Adipocyte (in vitro differentiated cells): ENCODE measurements around the gene PKNOX2.

Experiments
- DNase-seq: peaks from one replicate; pipeline ENCODE4 v3.0.0-alpha.2; 2015; ENCODE audit warnings: low read depth
- H3K27me3 ChIP-seq: replicated peaks from 2 replicates; pipeline ENCODE4 v1.7.0; 2013; ENCODE audit warnings: mild to moderate bottlenecking, low read length, moderate library complexity; ENCODE audit not compliant: control insufficient read depth, insufficient read depth
- H3K36me3 ChIP-seq: 2 replicates; pipeline ENCODE4 v1.7.0; 2013; ENCODE audit warnings: low read length, mild to moderate bottlenecking, moderate library complexity; ENCODE audit not compliant: control insufficient read depth, insufficient read depth, severe bottlenecking
- H3K4me1 ChIP-seq: 2 replicates; pipeline ENCODE4 v1.7.0; 2013; ENCODE audit warnings: mild to moderate bottlenecking, low read length, moderate library complexity; ENCODE audit not compliant: control insufficient read depth, insufficient read depth
- H3K4me3 ChIP-seq: 2 replicates; pipeline ENCODE4 v1.7.0; 2013; ENCODE audit warnings: mild to moderate bottlenecking, low read length, moderate library complexity
- H3K9ac ChIP-seq: 2 replicates; pipeline ENCODE4 v1.7.0; 2013; ENCODE audit warnings: mild to moderate bottlenecking, low read length, moderate library complexity
- H3K9me3 ChIP-seq: 2 replicates; pipeline ENCODE4 v1.7.0; 2013; ENCODE audit warnings: mild to moderate bottlenecking, low read length, moderate library complexity; ENCODE audit not compliant: control insufficient read depth

The PKNOX2 gene

DNA sequence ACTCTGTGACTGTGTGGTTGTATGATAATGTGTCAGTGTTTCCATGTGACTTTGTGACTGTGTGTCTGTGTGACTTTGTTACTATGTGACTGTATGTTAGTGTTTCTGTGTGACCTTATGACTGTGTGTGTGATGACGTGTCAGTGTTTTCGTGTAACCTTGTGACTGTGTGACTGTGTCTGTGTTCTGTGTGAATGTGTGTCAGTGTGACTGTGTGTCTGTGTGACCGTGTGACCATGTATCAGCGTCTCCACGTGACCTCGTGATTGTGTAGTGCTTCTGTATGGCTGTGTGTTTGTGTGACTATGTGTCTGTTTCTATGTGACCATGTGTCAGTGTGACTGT, 9.5 kb upstream of the PKNOX2 start:
- Histone ChIP-seq H3K27me3 (peaks cover 41% of the 10 kb centered on the region), H3K4me1 (no peaks in the 10 kb centered on the region), H3K9me3 (no peaks in the 10 kb centered on the region), H3K4me3 (no peak overlapping the region), H3K9ac (no peak overlapping the region), H3K36me3 (no peaks in the 10 kb centered on the region)
- no peak for DNase-seq

DNA sequence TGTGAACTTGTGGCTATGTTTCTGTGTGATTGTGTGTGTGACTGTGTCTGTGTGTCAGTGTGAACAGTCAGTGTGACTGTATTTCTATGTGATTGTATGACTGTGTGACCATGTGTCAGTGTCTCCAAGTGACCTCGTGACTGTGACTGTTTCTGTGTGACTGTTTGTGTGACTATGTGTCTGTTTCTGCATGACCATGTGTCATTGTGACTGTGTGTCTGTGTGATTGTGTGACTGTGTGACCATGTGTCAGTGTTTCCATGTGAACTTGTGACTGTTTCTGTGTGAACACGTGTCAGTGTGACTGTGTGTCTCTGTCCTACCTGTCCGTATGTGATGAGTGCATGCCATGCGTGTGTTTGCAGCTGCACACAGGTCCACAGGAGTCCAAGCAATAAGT, 8.8 kb upstream of the PKNOX2 start:
- no peak for DNase-seq
- H3K36me3 ChIP-seq, result no peaks in the 10 kb centered on the region
- H3K4me3 ChIP-seq, result no peak overlapping the region
- H3K9ac ChIP-seq, result no peak overlapping the region
- H3K9me3 ChIP-seq, result no peaks in the 10 kb centered on the region
- no peaks in the 10 kb centered on the region for H3K4me1 ChIP-seq
- peaks cover 41% of the 10 kb centered on the region for H3K27me3 ChIP-seq

DNA sequence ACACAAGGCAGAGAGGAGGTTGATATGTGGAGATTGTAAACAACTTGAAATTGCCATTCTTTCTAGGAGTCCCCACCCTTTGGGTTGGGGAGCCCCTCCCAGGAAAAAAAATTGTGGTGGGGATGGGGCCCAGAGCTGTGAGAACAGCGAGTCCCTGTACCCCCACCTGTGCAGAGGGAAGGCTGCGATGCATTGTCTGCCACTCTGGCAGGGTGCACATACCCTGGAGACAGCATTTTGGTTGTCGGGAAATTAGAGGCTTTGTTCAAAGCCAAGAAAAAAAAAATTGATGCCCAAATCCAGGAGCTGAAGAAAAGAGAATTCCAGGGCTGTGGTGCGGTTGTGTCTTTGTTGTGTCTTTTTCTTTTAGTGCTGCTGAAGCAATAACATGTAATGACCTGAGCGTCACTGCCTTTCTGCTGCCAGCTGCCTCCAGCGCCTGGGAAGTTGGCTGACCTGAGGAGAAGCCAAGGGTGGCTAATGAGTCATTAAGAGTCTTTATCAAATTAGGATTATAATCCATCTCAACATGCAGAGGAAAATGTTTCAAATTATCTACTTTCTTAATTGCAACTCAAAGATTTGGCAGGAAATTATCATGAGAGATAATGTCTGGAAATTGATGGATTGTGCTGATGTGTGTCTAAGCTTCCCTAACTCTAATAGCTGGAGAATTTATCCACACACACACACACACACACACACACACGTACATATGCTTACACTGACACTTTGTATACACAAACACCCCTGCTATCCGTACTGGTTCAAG, 8.0 kb upstream of the PKNOX2 start:
- Histone ChIP-seq H3K27me3 (peaks cover 41% of the 10 kb centered on the region), H3K4me1 (no peaks in the 10 kb centered on the region), H3K36me3 (no peaks in the 10 kb centered on the region), H3K9ac (no peak overlapping the region), H3K4me3 (no peak overlapping the region), H3K9me3 (no peaks in the 10 kb centered on the region)
- no peak for DNase-seq

DNA sequence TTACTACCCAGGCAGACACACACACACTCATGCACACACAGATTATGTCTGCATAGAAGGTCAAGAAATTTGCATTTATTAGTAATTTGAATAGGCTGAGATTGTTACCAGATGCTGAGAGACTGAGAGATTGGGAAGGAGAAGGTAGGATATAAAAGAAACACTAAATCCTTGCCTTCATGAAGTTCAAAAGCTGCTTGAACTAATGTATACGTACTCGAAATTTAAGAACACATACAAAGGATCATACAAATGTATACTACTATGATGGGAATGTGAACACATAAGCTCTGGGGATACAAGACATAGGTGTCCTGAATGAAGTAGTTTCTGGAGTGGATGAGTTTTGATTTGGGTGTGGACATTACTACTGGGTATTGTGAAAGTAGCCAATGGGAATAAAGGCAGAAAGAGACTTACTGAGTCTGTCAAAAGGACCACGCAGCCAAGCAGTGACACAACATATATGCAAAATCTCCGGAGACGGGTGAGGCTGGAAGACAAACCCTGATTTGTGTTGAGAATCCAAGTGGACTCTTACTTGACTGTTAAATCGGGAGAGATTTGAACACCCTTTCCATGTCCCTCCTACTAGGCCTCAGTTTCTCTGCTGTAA, 7.3 kb upstream of the PKNOX2 start:
- Histone ChIP-seq H3K9me3 (no peaks in the 10 kb centered on the region), H3K4me3 (no peak overlapping the region), H3K27me3 (peaks cover 45% of the 10 kb centered on the region), H3K4me1 (no peaks in the 10 kb centered on the region), H3K36me3 (no peaks in the 10 kb centered on the region), H3K9ac (no peak overlapping the region)
- DNase-seq, result no peak

DNA sequence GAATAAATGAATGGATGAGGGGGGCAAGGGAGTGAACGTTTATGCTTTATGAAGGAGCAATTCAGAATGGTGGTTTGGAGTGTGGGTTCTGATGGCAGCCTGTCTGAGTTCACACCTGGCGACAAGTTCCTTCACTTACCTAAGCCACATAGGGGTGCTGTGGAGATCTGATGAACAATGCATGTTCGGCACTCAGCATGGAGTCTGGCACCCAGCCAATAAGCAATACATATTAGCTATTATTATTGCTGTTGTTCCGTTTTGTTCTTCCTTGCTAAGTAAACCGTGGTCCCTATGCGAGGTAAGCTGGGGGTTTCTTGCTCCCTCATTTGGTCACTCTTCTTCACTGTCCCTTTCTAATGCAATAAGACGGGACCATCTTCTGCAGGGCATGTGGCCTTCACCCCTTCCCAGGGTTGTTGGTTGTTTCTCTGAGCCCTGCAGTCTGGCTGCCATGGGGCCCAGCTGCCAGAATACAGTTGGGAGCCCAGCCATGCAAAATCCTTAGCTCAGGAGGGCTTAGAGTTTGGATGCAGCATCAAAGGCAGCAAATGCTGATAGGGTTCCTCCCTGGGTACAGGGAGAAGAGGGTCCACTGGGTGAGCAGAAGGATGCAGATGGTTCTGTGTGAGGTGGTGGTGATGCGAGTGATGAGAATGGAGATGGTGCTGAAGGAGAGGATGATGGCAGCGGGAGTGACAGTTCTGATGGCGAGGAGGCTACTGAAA, 6.4 kb upstream of the PKNOX2 start:
- no peaks in the 10 kb centered on the region for H3K4me1 ChIP-seq
- no peak overlapping the region for H3K4me3 ChIP-seq
- DNase-seq, result no peak
- no peak overlapping the region for H3K9ac ChIP-seq
- no peaks in the 10 kb centered on the region for H3K36me3 ChIP-seq
- peaks cover 45% of the 10 kb centered on the region for H3K27me3 ChIP-seq
- no peaks in the 10 kb centered on the region for H3K9me3 ChIP-seq

DNA sequence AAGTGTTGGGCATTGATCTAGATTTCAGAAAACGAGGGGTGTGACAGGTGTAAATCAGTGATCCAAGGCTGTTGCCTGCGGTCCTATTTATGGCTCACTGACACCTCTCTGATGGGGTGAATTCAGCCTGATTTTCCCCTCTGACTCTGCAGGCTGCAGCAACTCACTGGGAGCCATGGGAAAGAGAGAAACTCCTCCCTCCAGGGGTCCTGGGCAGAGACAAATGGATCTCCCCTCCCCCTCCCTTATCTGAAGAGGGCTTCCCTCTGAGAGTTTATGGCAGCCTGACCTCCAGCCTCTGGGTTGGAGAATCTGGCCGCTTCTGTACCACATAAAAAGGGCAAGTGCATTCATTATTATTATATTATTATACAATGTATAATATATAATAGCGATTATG, 1.8 kb upstream of the PKNOX2 start:
- Histone ChIP-seq H3K4me3 (no peak overlapping the region), H3K36me3 (no peaks in the 10 kb centered on the region), H3K9me3 (no peaks in the 10 kb centered on the region), H3K4me1 (peaks cover 27% of the 10 kb centered on the region), H3K27me3 (peaks cover 14% of the 10 kb centered on the region), H3K9ac (no peak overlapping the region)
- DNase-seq, result no peak

DNA sequence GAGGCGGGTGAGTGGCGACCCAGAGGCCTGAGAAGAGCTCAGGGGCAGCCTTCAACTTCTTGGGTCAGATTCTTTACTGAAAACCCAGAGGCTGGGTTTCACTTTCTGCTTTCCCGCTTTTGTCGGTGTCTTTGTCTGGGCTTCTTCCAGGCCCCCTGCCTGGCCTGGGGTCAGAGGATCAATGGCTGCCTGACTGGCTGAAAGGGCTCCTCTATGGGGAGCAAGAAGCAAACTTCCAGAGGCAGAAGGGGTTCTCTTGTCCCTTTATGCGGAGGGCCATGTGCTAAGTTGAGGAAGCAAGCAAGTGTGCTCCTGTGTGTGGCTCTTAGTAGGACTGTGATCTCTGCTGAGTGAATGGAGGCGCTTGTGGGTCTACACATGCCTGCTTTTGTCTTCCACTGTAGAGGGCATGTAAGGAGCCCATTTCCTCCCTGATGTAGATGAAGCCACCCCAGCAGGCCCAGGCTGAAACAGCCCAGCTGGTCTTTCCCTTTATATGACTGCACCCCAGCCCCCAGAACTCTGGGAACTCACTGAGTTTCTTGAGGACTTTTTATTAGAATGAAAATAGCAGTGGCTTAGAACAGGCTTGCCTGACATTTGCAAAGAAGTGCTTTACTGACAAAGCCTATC, 1.0 kb upstream of the PKNOX2 start:
- Histone ChIP-seq H3K27me3 (peaks cover 6% of the 10 kb centered on the region), H3K9ac (peak overlapping the region; percentile 70), H3K9me3 (no peaks in the 10 kb centered on the region), H3K36me3 (no peaks in the 10 kb centered on the region), H3K4me3 (no peak overlapping the region), H3K4me1 (peaks cover 35% of the 10 kb centered on the region)
- DNase-seq, result no peak

DNA sequence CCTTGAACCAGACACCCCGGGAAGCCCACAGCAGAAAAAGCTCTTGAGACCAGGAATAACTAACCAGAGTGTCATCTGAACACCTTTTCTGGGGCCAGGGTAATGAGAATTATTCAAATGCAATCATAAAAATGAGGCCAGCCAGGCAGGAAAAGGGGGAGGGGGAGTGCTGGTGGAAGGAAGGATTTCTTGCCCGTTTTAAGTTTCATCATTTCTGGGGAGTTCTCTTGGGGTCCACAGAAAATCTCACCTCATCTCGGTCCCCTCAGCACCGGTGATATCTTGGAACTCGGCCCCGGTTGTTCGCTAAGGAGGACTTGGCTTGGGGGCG, 495 bp upstream of the PKNOX2 start:
- Histone ChIP-seq H3K27me3 (peaks cover 4% of the 10 kb centered on the region), H3K9me3 (no peaks in the 10 kb centered on the region), H3K4me1 (peaks cover 35% of the 10 kb centered on the region), H3K4me3 (peak overlapping the region; percentile 53), H3K36me3 (no peaks in the 10 kb centered on the region), H3K9ac (peak overlapping the region; percentile 70)
- no peak for DNase-seq

DNA sequence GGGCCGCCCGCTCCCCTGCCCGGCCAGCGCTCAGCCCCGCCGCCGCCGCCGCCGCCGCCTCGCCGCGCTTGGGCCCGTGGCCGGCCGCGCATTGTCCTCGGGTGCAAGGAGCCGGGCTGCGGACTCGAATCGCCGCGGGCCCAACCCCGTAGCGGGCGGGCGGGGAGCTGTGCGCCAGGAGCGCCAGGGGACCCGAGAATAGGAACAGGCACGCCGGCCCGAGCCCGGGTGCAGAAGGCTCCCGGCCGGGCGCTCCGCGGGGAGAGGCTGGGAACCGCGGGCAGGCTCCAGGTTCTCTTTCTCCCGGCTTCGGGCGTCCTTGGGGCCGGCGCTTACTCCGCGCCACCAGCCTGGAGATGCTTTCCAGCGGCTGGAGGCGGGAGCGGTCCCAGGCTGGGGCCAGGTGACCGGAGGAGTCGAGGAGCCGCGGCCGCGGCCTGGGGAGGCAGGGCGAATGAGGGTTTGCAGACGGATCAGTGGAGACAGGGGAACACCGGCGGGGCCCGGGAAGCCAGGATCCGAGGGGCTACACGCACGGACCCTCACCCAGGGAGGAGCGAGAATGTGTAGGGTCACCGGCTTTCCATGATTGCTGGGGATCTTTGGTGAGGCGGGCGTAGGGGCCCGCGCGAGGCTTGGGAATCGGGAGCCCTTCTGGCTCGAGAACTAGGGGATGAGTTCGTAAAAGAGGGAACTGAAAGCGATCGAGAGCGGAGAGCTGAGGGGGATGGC, 726 bp downstream of the PKNOX2 start:
- no peaks in the 10 kb centered on the region for H3K9me3 ChIP-seq
- H3K9ac ChIP-seq, result peak overlapping the region; percentile 83
- peaks cover 43% of the 10 kb centered on the region for H3K4me1 ChIP-seq
- H3K36me3 ChIP-seq, result no peaks in the 10 kb centered on the region
- H3K4me3 ChIP-seq, result peak overlapping the region; percentile 84
- peaks cover 4% of the 10 kb centered on the region for H3K27me3 ChIP-seq
- peak; percentile 60 for DNase-seq

DNA sequence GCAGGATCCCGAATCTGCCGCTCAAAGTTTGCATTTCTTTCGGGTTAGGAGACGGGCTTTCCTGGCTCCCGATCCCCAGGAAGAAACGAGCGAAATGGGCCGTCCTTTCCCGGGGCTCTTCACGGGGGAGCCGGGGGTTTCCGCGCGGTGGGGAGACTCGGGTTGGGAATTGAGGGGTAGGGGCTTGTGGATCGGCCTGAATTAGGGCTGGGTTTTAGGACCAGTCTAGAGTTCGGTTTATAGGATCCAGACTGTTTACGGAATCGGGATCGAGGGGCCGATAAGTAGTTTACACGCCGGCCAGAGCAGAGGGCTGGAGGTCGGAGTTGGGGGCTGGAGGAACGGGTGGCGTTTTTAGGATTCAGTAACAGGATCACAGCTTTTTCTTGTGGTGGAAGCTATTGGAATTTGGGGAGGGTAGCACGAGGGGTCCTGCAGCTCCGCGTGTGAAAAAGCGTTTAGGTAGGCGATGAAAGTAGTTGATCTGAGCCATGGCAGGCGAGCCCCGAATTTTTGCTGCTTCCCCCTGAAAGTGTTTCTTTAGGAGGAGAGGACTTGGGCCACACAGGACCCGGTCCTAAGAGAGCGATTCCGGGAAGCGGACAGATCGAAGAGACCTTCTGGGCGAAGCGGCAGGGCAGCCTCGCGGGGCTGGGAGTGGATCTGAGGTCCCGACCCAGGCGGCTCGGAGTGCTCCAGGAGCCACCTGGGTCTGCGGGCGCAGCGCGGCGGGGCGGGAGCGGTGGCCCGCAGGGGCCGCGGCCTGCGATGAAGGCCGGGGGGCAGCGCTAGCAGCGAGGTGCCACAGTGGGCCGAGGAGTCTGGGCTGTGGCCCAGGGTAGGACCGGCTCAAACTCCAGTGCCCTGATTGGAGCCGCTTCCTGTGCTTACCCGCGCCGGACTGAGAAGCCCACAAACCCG, 1.6 kb downstream of the PKNOX2 start:
- H3K9ac ChIP-seq, result peak overlapping the region; percentile 83
- H3K36me3 ChIP-seq, result no peaks in the 10 kb centered on the region
- peak; percentile 13 for DNase-seq
- peaks cover 46% of the 10 kb centered on the region for H3K4me1 ChIP-seq
- H3K4me3 ChIP-seq, result peak overlapping the region; percentile 84
- H3K9me3 ChIP-seq, result no peaks in the 10 kb centered on the region
- peaks cover 4% of the 10 kb centered on the region for H3K27me3 ChIP-seq
